OCI-LY7 (cell line): ENCODE results near the gene FAH.

Experiments
- EZH2phosphoT487 ChIP-seq: fragments of 200-600 bp; sonication (generic); IDR thresholded peaks from 2 replicates; pipeline ENCODE4 v1.6.1; 2018; ENCODE audit warnings: low read depth, borderline replicate concordance, mild to moderate bottlenecking, mixed run types, antibody characterized with exemption, low read length, moderate library complexity, mixed read lengths
- TF ChIP-seq, protein P1 (sequence below): fragments of 200-600 bp; sonication (generic); conservative IDR thresholded peaks from 2 replicates; pipeline ENCODE4 v1.5.1; 2014; ENCODE audit warnings: mild to moderate bottlenecking, antibody characterized with exemption, low read length, moderate library complexity, mixed read lengths

DNA sequence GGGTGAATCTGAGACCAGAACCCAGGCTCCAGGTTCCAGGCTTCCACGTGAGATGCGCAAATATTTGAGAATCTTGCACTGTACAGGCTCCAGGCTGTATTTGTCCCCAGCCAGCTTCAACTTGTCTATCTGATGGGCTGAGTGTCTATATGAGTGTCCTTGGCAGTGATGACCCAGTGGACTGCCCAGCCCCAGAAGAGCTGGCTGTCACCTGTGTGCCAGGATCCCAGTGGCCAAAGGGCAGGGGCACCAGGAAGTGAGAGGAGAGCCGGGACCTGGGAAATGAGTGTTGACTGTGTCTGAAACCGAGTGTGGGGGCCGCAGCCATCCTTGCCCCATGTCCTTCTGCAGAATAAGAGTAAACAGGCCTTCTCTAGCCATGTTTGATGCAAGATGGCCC is 10.4 kb downstream of the FAH start:
- TF ChIP-seq, protein P1, sequence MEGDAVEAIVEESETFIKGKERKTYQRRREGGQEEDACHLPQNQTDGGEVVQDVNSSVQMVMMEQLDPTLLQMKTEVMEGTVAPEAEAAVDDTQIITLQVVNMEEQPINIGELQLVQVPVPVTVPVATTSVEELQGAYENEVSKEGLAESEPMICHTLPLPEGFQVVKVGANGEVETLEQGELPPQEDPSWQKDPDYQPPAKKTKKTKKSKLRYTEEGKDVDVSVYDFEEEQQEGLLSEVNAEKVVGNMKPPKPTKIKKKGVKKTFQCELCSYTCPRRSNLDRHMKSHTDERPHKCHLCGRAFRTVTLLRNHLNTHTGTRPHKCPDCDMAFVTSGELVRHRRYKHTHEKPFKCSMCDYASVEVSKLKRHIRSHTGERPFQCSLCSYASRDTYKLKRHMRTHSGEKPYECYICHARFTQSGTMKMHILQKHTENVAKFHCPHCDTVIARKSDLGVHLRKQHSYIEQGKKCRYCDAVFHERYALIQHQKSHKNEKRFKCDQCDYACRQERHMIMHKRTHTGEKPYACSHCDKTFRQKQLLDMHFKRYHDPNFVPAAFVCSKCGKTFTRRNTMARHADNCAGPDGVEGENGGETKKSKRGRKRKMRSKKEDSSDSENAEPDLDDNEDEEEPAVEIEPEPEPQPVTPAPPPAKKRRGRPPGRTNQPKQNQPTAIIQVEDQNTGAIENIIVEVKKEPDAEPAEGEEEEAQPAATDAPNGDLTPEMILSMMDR = no peak
- TF ChIP-seq EZH2phosphoT487 = no peak
